HUES64 (cell line): Measurements from ENCODE around the gene SLC39A1.

Source experiments
- H3K27ac ChIP-seq: 2 replicates; pipeline ENCODE4 v1.7.0; 2013; ENCODE audit warnings: low read depth, low read length, inconsistent platforms
- H3K27me3 ChIP-seq: 2 replicates; pipeline ENCODE4 v1.6.1; 2013; ENCODE audit warnings: mild to moderate bottlenecking, low read length; ENCODE audit not compliant: insufficient read depth
- H3K36me3 ChIP-seq: 2 replicates; pipeline ENCODE4 v1.6.1; 2013; ENCODE audit warnings: mild to moderate bottlenecking, low read length; ENCODE audit not compliant: insufficient read depth
- H3K4me1 ChIP-seq: 2 replicates; pipeline ENCODE4 v1.6.1; 2013; ENCODE audit warnings: mild to moderate bottlenecking, low read length, moderate library complexity; ENCODE audit not compliant: insufficient read depth
- H3K4me3 ChIP-seq: 2 replicates; pipeline ENCODE4 v1.5.1; 2013; ENCODE audit warnings: mild to moderate bottlenecking, low read length, moderate library complexity
- H3K9ac ChIP-seq: 2 replicates; pipeline ENCODE4 v1.6.1; 2013; ENCODE audit warnings: mild to moderate bottlenecking, low read depth, low read length
- H3K9me3 ChIP-seq: 2 replicates; pipeline ENCODE4 v1.6.1; 2013; ENCODE audit warnings: low read depth, low read length; ENCODE audit not compliant: insufficient read depth
- WGBS: fragments of 150-250, 120-280 bp; methylation state at CpG from one replicate; pipeline ENCODE4 v1.1.7; 2013; ENCODE audit warnings: missing lambda C conversion rate; 5-methylcytosine and 5-hydroxymethylcytosine counted together

The SLC39A1 gene

DNA sequence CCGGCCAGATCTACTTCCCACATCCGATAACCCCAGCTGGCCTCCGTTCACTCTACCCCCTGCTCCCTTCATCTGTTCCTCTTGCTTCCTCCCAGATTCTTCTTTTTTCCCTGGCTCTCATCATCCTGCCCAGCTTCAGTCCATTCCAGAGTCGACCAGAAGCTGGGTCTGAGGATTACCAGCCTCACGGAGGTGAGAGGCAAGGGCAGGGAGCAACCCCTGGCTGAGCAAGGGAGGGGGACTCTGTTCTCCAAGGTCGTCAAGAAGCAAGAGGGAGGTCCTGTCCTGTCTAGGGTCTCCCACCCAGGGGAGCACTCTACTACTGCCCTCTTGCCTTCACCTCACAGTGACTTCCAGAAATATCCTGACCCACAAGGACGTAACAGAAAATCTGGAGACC lies 10.2 kb upstream of the SLC39A1 start:
- Histone ChIP-seq H3K4me1 (peaks cover 3% of the 10 kb centered on the region; the same call in 1 of the 2 replicates), H3K9ac (no peak overlapping the region)
- WGBS: 89% methylated on average over 7 of the region's 7 CpGs

DNA sequence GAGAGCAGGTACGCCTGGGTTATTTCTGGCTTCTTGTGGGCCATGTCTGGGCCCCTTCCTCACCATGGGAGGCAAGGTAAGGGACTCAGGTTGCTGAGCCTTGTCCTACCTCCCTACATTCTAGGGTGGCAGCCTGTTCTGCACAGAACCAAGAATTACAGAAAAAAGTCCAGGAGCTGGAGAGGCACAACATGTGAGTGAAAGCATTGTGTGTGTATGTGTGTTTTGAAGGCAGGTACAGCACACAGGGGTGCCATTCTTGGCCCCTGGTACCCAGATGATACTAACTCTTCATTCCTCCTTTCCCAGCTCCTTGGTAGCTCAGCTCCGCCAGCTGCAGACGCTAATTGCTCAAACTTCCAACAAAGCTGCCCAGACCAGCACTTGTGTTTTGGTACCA lies 9.7 kb upstream of the SLC39A1 start:
- WGBS: 95% methylated on average over 3 of the region's 3 CpGs
- peaks cover 26% of the 10 kb centered on the region for H3K36me3 ChIP-seq
- no peak overlapping the region for H3K9ac ChIP-seq
- H3K4me3 ChIP-seq: no peak overlapping the region
- H3K4me1 ChIP-seq: peaks cover 3% of the 10 kb centered on the region; the same call in 1 of the 2 replicates
- H3K27ac ChIP-seq: no peak overlapping the region
- H3K27me3 ChIP-seq: no peaks in the 10 kb centered on the region
- no peaks in the 10 kb centered on the region for H3K9me3 ChIP-seq

More for the DNA sequence above, 10.2 kb upstream of the SLC39A1 start:
- no peak overlapping the region for H3K27ac ChIP-seq
- no peaks in the 10 kb centered on the region for H3K9me3 ChIP-seq
- H3K4me3 ChIP-seq: no peak overlapping the region
- H3K27me3 ChIP-seq: no peaks in the 10 kb centered on the region
- H3K36me3 ChIP-seq: peaks cover 27% of the 10 kb centered on the region

DNA sequence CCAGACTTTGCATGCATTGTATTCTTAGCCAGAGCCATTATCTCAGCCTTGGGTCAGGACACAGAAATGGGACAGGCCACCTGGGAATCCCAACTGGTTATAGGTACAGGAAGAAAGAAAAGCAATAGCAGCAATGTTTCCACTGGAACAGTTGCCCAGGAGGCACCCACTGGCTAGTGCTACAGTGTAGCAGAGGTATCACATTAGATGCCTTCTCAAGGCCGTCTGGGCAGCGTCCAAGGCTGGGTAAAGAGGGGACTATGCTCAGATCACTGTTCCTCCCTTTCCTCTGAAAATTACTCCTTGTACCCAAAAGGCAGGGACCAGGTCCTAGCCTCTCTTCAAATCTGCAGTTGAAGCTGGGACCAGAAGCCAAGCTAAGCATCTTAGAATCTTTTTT lies 7.0 kb upstream of the SLC39A1 start:
- H3K27me3 ChIP-seq: no peaks in the 10 kb centered on the region
- H3K4me1 ChIP-seq: no peaks in the 10 kb centered on the region
- no peak overlapping the region for H3K4me3 ChIP-seq
- no peak overlapping the region for H3K9ac ChIP-seq
- no peaks in the 10 kb centered on the region for H3K9me3 ChIP-seq
- WGBS: 95% methylated on average over 2 of the region's 2 CpGs
- no peak overlapping the region for H3K27ac ChIP-seq
- peaks cover 19% of the 10 kb centered on the region for H3K36me3 ChIP-seq

DNA sequence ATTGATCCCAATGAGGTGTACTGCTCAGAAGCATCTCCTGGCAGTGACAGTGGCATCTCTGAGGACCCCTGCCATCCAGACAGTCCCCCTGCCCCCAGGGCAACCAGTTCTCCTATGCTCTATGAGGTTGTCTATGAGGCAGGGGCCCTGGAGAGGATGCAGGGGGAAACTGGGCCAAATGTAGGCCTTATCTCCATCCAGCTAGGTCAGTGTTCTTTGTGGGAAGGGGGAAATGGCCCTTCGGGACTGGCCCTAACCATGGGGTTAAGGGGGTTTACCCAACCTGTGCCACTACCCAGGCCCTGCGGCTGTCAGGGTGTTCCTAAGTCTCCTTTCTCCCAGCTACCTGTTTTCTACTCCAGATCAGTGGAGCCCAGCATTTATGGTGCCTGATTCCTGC lies 5.6 kb upstream of the SLC39A1 start:
- no peaks in the 10 kb centered on the region for H3K9me3 ChIP-seq
- H3K4me3 ChIP-seq: no peak overlapping the region; the same call in 1 of the 2 replicates
- H3K27me3 ChIP-seq: no peaks in the 10 kb centered on the region
- H3K36me3 ChIP-seq: peaks cover 8% of the 10 kb centered on the region
- WGBS: 86% methylated on average over 2 of the region's 2 CpGs
- no peaks in the 10 kb centered on the region for H3K4me1 ChIP-seq
- H3K9ac ChIP-seq: no peak overlapping the region
- H3K27ac ChIP-seq: no peak overlapping the region

DNA sequence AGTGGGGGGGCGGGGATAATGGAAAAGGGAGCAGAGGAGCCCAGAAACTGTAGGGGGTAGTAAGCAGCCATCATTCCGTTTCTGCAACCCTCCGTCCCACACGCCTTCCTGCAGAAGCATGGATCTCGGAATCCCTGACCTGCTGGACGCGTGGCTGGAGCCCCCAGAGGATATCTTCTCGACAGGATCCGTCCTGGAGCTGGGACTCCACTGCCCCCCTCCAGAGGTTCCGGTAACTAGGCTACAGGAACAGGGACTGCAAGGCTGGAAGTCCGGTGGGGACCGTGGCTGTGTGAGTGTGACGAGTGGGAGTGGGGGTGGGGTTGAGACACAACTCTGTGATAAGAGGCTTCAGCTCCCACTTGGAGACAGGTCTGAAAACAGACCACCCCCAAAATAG lies 5.1 kb upstream of the SLC39A1 start:
- Histone ChIP-seq H3K27ac (no peak overlapping the region), H3K4me1 (no peaks in the 10 kb centered on the region), H3K9me3 (no peaks in the 10 kb centered on the region), H3K9ac (peak overlapping the region; percentile 86), H3K36me3 (peaks cover 3% of the 10 kb centered on the region; the same call in 1 of the 2 replicates), H3K4me3 (peak overlapping the region; percentile 76), H3K27me3 (no peaks in the 10 kb centered on the region)
- 59% methylated on average over 13 of the region's 13 CpGs for WGBS

DNA sequence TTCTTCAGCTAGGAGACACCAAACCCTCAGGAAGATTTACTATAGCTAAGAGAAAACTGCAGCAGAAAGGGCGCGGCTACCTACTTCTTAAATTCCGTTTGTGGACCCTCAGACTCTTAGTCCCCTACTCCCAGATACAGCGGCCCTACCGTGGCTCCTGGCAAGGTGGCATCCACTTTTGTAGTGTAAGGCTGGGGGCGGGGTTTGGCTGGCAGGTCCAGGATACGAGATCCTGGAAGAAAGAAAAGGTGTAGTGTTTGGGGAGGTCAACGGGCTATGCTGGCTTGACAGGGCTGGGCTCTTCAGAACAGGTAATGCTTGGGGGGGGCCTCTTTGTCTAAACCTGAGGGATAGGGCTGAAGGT lies 4.6 kb upstream of the SLC39A1 start:
- no peaks in the 10 kb centered on the region for H3K9me3 ChIP-seq
- WGBS: 15% methylated on average over 8 of the region's 8 CpGs
- H3K4me3 ChIP-seq: peak overlapping the region; percentile 76
- no peaks in the 10 kb centered on the region for H3K4me1 ChIP-seq
- peak overlapping the region; percentile 91 for H3K27ac ChIP-seq
- H3K9ac ChIP-seq: peak overlapping the region; percentile 86
- peaks cover 3% of the 10 kb centered on the region; the same call in 1 of the 2 replicates for H3K36me3 ChIP-seq
- no peaks in the 10 kb centered on the region for H3K27me3 ChIP-seq

DNA sequence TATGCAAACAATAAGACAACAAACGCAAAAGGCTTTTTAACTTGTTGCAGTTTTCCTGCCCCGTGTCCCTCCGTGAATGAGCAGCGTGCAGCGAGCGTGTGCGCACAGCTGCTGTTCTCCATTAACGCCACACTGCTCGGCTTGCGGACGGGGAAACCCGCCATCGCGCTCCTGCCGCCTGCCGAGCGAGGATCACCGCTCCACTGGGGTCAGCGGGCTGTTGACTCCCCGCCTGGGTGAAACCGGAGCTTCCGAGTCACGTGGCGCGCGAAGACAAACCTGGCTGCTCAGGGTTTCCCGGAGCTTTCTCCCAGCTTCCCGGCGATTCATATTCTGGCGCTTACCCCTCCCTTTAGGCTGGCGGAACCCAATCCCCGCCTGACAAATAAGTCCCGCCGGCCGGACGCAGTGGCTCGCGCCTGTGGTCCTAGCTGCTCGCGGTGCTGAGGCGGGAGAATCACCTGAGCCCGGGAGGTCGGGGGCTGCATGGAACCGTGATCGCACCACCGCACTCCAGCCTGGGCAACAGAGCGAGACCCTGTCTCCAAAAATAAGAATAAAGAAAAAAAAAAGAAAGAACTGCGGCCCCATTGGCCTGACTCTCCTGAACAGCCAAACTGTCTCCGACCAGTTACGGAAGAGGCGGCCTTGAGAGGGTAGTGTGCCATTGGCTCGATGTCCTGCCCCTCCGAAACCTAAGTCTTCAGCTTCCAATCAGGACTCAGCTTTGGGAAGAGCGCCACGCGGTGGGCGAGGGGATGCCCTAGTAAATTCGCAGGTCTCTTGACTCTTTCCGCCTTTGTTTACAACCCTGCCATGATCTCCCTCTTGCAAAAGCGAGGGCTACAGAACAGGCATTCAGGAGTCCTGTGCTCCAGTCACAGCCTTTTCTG lies 4.0 kb upstream of the SLC39A1 start, which contains the start of gene CREB3L4:
CREB3L4 (plus strand) TSS at position 796 of the 893 bp plus-strand sequence. CDS start 624 bp downstream, outside the sequence.
- no peaks in the 10 kb centered on the region for H3K9me3 ChIP-seq
- no peaks in the 10 kb centered on the region for H3K36me3 ChIP-seq
- H3K4me3 ChIP-seq: peak within 1 kb of the TSS; percentile 76
- H3K9ac ChIP-seq: peak within 1 kb of the TSS; percentile 86
- no peaks in the 10 kb centered on the region for H3K4me1 ChIP-seq
- peak within 1 kb of the TSS; percentile 91 for H3K27ac ChIP-seq
- no peaks in the 10 kb centered on the region for H3K27me3 ChIP-seq
- WGBS: under 1% methylated on average over 60 of the region's 60 CpGs

DNA sequence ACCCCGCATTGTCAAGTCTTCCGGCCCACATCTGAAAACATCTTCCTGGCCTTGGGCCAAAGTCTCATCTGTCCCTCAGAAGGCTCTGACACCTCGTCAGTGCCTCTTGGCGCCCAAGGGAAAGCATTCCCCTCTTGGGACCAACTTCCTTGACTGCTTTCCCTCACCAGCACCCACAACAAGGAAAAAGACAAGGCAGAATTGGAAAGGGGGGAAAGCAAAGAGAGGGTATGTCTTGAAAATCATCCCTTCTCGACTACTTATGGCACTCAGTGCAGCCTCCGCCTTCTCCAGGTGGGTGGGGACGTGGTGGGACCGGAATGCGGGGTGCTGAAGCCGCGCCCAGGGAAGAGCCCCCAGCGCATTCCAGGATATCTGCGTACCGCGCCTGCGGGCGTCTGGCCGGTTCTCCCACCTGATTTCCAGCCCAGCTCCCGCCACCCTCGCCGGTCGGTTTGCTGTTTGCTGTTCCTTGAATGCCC lies 554 bp upstream of the SLC39A1 start:
- Histone ChIP-seq H3K27ac (peak overlapping the region; percentile 100), H3K9me3 (no peaks in the 10 kb centered on the region), H3K4me3 (peak overlapping the region; percentile 94), H3K9ac (peak overlapping the region; percentile 91), H3K36me3 (peaks cover 27% of the 10 kb centered on the region), H3K27me3 (no peaks in the 10 kb centered on the region), H3K4me1 (peaks cover 9% of the 10 kb centered on the region)
- WGBS: under 1% methylated on average over 22 of the region's 22 CpGs

DNA sequence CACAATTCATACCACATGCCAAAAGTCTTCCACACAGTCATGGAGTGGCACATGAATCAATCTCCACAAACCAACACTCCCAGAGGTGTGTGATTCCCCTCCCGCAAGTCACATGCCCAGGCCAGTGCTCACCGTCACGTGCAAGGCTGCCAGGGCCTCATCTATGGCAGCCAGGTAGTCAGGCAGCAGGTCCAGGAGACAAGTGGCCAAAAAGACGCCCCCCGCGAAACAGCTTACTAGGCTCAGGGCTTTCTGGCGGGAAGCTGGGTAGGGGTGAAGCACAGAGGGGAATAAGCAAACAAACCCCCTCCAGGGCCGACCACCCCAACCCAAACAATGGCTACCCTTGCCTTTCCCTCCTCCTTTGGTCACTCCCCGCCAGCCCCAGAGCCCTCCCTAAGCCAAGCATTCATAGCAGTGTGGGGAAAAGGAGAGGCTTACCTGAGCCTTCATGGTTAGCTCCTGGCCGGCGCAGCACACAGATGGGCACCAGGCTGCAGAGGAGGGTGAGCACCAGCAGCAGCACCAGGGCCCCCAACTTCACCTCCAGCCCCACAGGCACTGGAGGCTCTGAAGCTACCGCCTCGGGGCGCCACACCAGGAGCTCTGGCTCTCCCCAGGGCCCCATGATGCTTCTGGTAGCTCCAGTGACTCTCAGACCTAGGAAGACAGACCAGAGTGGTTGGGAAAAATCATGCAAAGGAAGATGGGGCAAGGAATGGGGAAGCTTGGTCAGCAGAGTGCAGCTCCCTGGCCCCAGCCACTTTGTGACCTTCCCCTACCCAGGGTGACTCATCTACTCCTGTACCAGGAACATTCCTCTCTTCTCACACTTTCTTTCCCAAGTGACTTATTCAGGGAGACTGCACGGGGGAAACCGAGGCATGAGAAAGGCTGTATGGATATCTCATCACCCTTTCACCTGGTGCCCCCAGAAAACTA lies 978 bp downstream of the SLC39A1 start:
- H3K4me3 ChIP-seq: peak overlapping the region; percentile 94
- H3K4me1 ChIP-seq: peaks cover 10% of the 10 kb centered on the region

DNA sequence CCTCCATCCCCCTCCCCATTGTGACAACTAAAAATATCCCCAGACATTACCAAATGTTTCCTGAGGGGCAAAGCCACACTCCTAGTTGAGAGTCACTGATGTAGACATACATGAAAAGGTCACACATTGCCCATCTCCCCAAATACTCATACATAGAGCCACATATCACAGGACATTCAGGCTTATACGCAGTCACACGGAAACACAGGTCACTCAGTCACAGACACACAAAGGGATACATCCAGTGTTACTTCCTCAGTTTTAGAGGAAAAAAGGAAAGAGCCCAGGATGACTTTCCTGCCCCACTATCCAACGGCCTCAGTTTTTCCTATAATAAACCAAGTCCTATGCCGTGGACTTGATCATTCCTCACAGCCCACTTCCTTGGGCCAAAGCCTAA lies 1.9 kb downstream of the SLC39A1 start:
- H3K27me3 ChIP-seq: no peaks in the 10 kb centered on the region
- peak overlapping the region; percentile 93 for H3K9ac ChIP-seq
- H3K27ac ChIP-seq: peak overlapping the region; percentile 100; the same call in 1 of the 2 replicates
- peaks cover 18% of the 10 kb centered on the region for H3K4me1 ChIP-seq
- no peaks in the 10 kb centered on the region for H3K9me3 ChIP-seq
- peaks cover 27% of the 10 kb centered on the region for H3K36me3 ChIP-seq
- H3K4me3 ChIP-seq: peak overlapping the region; percentile 94
- 86% methylated on average over 4 of the region's 4 CpGs for WGBS

More for the DNA sequence above, 978 bp downstream of the SLC39A1 start:
- Histone ChIP-seq H3K27ac (peak overlapping the region; percentile 100), H3K9me3 (no peaks in the 10 kb centered on the region), H3K27me3 (no peaks in the 10 kb centered on the region), H3K9ac (peak overlapping the region; percentile 93), H3K36me3 (peaks cover 27% of the 10 kb centered on the region)
- WGBS: 11% methylated on average over 15 of the region's 16 CpGs
